C4-2B (cell line): ENCODE results near the gene RPL11.

Source experiments
- CTCF ChIP-seq: fragments of 450-650 bp; conservative IDR thresholded peaks from 2 replicates; pipeline ENCODE4 v1.5.1; 2017; ENCODE audit warnings: mild to moderate bottlenecking
- ZFX ChIP-seq: fragments of 450-650 bp; IDR thresholded peaks from 2 replicates; pipeline ENCODE4 v1.6.1; 2017

- no peak for TF ChIP-seq CTCF
- TF ChIP-seq ZFX = no peak
These were observed 2.0 kb downstream of the RPL11 start for GRCh38 chr1:23693599-23693998.
